OCI-LY1 (cell line): ENCODE measurements around the gene PDE6B.

ENCODE experiments used
- H2AFZ ChIP-seq: fragments of 200-600 bp; sonication (generic), shearing (Covaris generic); 2 replicates; pipeline ENCODE4 v1.6.0; 2014; ENCODE audit warnings: antibody characterized with exemption, mild to moderate bottlenecking, low read length
- H3F3A ChIP-seq: fragments of 200-600 bp; sonication (generic), shearing (Covaris generic); 2 replicates; pipeline ENCODE4 v1.6.0; 2014; ENCODE audit warnings: mild to moderate bottlenecking, antibody characterized with exemption, low read length, moderate library complexity; ENCODE audit not compliant: insufficient read depth
- H3K27ac ChIP-seq: fragments of 200-600 bp; sonication (generic); 2 replicates; pipeline ENCODE4 v1.5.1; 2014; ENCODE audit warnings: low read length, mixed run types, mild to moderate bottlenecking, low read depth; ENCODE audit not compliant: poor library complexity, severe bottlenecking
- H3K27me3 ChIP-seq: fragments of 200-600 bp; sonication (generic); 2 replicates; pipeline ENCODE4 v1.6.0; 2014; ENCODE audit warnings: antibody characterized with exemption, mild to moderate bottlenecking, low read length, moderate library complexity; ENCODE audit not compliant: insufficient read depth
- H3K36me3 ChIP-seq: fragments of 200-600 bp; sonication (generic); 2 replicates; pipeline ENCODE4 v1.6.1; 2014; ENCODE audit warnings: mild to moderate bottlenecking, antibody characterized with exemption, low read length, moderate library complexity, mixed read lengths; ENCODE audit not compliant: insufficient read depth
- H3K4me1 ChIP-seq: fragments of 200-600 bp; sonication (generic); 2 replicates; pipeline ENCODE4 v1.5.1; 2014; ENCODE audit warnings: mild to moderate bottlenecking, low read length, moderate library complexity; ENCODE audit not compliant: insufficient read depth, severe bottlenecking
- H3K4me2 ChIP-seq: fragments of 200-600 bp; sonication (generic), shearing (Covaris generic); 2 replicates; pipeline ENCODE4 v1.6.1; 2014; ENCODE audit warnings: low read length
- H3K4me3 ChIP-seq: fragments of 200-600 bp; sonication (generic); 2 replicates; pipeline ENCODE4 v1.5.1; 2014; ENCODE audit warnings: low read length, low read depth, mild to moderate bottlenecking, mixed read lengths; ENCODE audit not compliant: poor library complexity, severe bottlenecking
- H3K79me2 ChIP-seq: fragments of 200-600 bp; shearing (Covaris generic); 2 replicates; pipeline ENCODE4 v1.6.1; 2016; ENCODE audit warnings: mixed run types, low read length, mixed read lengths; ENCODE audit not compliant: insufficient read depth
- H3K9ac ChIP-seq: fragments of 200-600 bp; sonication (generic), shearing (Covaris generic); 2 replicates; pipeline ENCODE4 v1.6.1; 2014; ENCODE audit warnings: mild to moderate bottlenecking, low read length, mixed read lengths
- H3K9me2 ChIP-seq: fragments of 200-600 bp; sonication (generic), shearing (Covaris generic); 2 replicates; pipeline ENCODE4 v1.6.1; 2014; ENCODE audit warnings: low read depth, mild to moderate bottlenecking, low read length, mixed read lengths
- H3K9me3 ChIP-seq: fragments of 200-600 bp; shearing (Covaris generic); 2 replicates; pipeline ENCODE4 v1.6.1; 2014; ENCODE audit warnings: low read length, mixed read lengths
- H4K20me1 ChIP-seq: fragments of 200-600 bp; sonication (generic), shearing (Covaris generic); 2 replicates; pipeline ENCODE4 v1.6.0; 2016; ENCODE audit warnings: mild to moderate bottlenecking, low read length; ENCODE audit not compliant: insufficient read depth
- EZH2 ChIP-seq: fragments of 200-600 bp; sonication (generic), shearing (Covaris generic); IDR thresholded peaks from 2 replicates; pipeline ENCODE4 v1.8.0; 2017; ENCODE audit warnings: borderline replicate concordance, mixed run types, mild to moderate bottlenecking, antibody characterized with exemption, low read length, moderate library complexity, mixed read lengths
- TF ChIP-seq, protein P1 (sequence below): fragments of 200-600 bp; sonication (generic), shearing (Covaris generic); IDR thresholded peaks from 2 replicates; pipeline ENCODE4 v1.5.1; 2017; ENCODE audit warnings: mild to moderate bottlenecking, antibody characterized with exemption, low read length, moderate library complexity, mixed read lengths

Gene PDE6B

DNA sequence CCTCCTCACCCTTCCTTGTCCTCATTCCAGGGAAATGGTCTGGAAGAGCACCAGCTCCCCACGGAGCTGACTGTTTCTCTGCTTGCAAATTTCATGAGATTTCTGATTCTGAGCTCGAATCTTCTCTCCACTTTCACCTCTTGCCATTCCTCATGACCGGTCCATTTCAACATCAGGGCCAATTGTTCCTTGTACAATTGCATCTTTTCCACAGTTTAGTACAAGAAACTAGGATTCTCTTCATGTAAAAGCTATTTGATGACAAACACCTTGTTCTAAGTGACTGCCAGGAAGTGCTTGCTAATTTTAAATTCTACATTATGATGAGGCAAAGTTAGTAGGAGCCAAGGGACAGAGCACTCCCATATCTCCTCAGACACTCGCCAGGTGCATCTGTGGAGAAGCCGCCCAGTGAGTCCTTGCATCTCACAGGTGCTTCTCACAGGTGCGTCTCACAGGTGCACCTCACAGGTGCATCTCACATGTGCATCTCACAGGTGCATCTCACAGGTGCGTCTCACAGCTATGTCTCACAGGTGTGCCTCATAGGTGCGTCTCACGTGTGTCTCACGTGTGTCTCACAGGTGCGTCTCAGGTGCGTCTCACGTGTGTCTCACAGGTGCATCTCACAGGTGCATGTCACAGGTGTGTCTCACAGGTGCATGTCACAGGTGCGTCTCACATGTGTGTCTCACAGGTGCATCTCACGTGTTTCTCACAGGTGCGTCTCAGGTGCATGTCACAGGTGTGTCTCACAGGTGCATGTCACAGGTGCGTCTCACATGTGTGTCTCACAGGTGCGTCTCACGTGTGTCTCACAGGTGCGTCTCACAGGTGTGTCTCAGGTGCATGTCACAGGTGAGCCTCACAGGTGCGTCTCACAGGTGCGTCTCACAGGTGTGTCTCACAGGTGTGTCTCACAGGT lies 3.0 kb upstream of the PDE6B start:
- Histone ChIP-seq H3K4me2 (no peak overlapping the region), H3K4me3 (no peak overlapping the region), H3K27me3 (no peaks in the 10 kb centered on the region), H3K9me3 (no peaks in the 10 kb centered on the region), H4K20me1 (no peaks in the 10 kb centered on the region), H2AFZ (no peak overlapping the region), H3K4me1 (no peaks in the 10 kb centered on the region), H3K9ac (no peak overlapping the region), H3K9me2 (no peaks in the 10 kb centered on the region), H3K36me3 (no peaks in the 10 kb centered on the region), H3F3A (no peaks in the 10 kb centered on the region), H3K27ac (no peak overlapping the region), H3K79me2 (no peaks in the 10 kb centered on the region)
- TF ChIP-seq EZH2, result no peak
- TF ChIP-seq, protein P1, sequence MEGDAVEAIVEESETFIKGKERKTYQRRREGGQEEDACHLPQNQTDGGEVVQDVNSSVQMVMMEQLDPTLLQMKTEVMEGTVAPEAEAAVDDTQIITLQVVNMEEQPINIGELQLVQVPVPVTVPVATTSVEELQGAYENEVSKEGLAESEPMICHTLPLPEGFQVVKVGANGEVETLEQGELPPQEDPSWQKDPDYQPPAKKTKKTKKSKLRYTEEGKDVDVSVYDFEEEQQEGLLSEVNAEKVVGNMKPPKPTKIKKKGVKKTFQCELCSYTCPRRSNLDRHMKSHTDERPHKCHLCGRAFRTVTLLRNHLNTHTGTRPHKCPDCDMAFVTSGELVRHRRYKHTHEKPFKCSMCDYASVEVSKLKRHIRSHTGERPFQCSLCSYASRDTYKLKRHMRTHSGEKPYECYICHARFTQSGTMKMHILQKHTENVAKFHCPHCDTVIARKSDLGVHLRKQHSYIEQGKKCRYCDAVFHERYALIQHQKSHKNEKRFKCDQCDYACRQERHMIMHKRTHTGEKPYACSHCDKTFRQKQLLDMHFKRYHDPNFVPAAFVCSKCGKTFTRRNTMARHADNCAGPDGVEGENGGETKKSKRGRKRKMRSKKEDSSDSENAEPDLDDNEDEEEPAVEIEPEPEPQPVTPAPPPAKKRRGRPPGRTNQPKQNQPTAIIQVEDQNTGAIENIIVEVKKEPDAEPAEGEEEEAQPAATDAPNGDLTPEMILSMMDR, result no peak

DNA sequence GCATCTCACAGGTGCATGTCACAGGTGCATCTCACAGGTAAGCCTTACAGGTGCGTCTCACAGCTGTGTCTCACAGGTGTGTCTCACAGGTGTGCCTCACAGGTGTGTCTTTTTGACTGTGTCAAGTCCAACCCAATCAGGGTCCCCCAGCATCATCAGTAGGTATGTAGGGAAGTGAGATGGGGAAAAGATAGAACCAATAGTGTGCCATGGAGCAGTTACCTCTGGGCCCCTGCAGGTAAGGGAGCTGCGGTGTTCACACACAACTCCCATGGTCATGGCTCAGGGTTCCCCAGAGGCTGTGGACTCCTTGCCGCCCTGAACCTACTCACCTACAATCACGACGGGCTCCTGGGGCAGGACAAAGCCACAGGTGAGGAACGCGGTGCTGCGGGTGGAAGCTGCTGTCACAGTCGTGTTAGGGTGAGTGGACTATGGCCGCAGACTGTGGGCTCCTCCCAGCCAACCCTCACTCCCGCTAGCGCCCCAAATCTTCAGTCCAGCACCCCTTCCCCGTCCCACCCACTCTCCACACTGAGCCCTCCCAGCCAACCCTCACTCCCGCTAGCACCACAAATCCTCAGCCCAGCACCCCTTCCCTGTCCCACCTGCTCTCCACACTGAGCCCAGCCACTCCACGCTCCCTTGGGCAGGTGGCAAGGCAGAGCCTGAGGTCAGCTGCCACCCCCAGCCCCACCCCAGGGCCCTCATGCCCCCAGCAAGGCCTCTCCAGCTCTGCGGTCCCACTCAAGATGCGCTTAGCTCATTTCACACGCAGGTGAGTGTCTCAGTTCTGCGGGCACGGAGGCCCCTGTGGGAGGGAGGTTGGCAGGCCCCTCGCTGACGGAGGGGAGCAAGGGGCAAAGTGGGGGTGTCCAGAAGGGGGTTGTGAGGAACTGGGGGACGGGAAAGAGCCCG lies 2.1 kb upstream of the PDE6B start:
- Histone ChIP-seq H3K9me3 (no peaks in the 10 kb centered on the region), H3K27ac (no peak overlapping the region), H3K36me3 (no peaks in the 10 kb centered on the region), H2AFZ (no peak overlapping the region), H3K4me2 (no peak overlapping the region), H3F3A (no peaks in the 10 kb centered on the region), H3K4me1 (no peaks in the 10 kb centered on the region), H3K79me2 (no peaks in the 10 kb centered on the region), H3K4me3 (no peak overlapping the region), H4K20me1 (no peaks in the 10 kb centered on the region), H3K9me2 (no peaks in the 10 kb centered on the region), H3K27me3 (no peaks in the 10 kb centered on the region), H3K9ac (no peak overlapping the region)
- TF ChIP-seq, protein P1, result no peak
- TF ChIP-seq EZH2, result no peak

DNA sequence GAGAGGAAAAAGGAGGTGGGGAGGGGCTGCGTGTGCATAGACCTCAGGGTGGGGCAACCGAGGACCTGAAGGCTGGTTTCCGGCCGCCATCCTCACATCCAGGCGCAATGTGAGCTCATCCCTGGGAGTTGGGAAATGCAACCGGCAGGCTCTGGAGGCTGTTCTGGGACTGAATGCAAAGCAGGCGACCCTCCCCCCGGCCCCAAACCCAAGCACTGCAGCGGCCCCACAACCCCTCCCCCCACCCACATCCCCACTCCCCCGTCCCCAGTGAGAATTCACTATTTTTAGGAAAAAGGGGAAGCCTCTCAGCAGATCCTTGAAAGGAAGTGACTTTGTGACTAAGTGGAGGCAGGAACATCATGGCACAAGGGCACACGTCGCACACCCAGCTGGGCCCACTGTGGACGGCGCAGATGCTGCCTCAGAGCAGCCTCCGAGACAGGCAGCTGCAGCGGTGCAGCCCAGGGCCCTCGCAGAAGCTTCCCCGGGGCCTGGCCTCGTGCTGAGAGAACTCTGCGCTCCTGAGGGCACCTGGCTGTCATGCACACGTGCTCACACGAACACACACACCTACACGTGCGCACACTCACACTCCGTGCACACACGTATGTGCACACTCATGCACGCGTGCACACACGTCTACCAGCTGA lies 1.3 kb upstream of the PDE6B start:
- H3K9ac ChIP-seq, result no peak overlapping the region
- H3K27me3 ChIP-seq, result no peaks in the 10 kb centered on the region
- no peak overlapping the region for H2AFZ ChIP-seq

More for the DNA sequence above, 1.3 kb upstream of the PDE6B start:
- H3K4me1 ChIP-seq, result no peaks in the 10 kb centered on the region
- no peak for TF ChIP-seq EZH2
- TF ChIP-seq, protein P1, result no peak
- H3K79me2 ChIP-seq, result no peaks in the 10 kb centered on the region
- H3K36me3 ChIP-seq, result no peaks in the 10 kb centered on the region
- H3K4me2 ChIP-seq, result no peak overlapping the region
- H3F3A ChIP-seq, result no peaks in the 10 kb centered on the region
- H3K4me3 ChIP-seq, result no peak overlapping the region
- no peak overlapping the region for H3K27ac ChIP-seq
- no peaks in the 10 kb centered on the region for H4K20me1 ChIP-seq
- no peaks in the 10 kb centered on the region for H3K9me3 ChIP-seq
- no peaks in the 10 kb centered on the region for H3K9me2 ChIP-seq
